A549 (cell line): ENCODE results near the gene RBL1.

ENCODE experiments used
- CBX8 ChIP-seq: fragments of 200-600 bp; sonication (generic); IDR thresholded peaks from 2 replicates; pipeline ENCODE4 v1.6.1; 2016
- CTCF ChIP-seq: fragments of >200 bp; sonication (Bioruptor Twin); formaldehyde crosslinking; IDR thresholded peaks from 3 replicates; pipeline ENCODE4 v1.5.1; 2016
- JUN ChIP-seq, 2 experiments: fragments of >200 bp; sonication (Bioruptor Twin); formaldehyde crosslinking; IDR thresholded peaks; 2 replicates in 1 of 2; 3 replicates in 1 of 2; pipeline ENCODE4 v1.6.1; 2016 to 2017
- JUNB ChIP-seq: fragments of >200 bp; sonication (Bioruptor Twin); formaldehyde crosslinking; IDR thresholded peaks from 2 replicates; pipeline ENCODE4 v1.6.1; 2016
- USF2 ChIP-seq: fragments of 450-650 bp; IDR thresholded peaks from 2 replicates; pipeline ENCODE4 v1.6.1; 2014; ENCODE audit warnings: antibody characterized with exemption

GRCh38 chr20:37123441-37123840 is 27.6 kb upstream of the RBL1 start:
- TF ChIP-seq USF2 (no peak), CTCF (no peak), JUNB (no peak), CBX8 (no peak), JUN (IDR thresholded peaks at IDR 0.05) (no peak)
